GDM1 (cell line): ENCODE data around the gene PMPCA.

Experiments
- DNase-seq: peaks from one replicate; lab custom pipeline; 2025; lab: John Stamatoyannopoulos, UW

Gene PMPCA

DNA sequence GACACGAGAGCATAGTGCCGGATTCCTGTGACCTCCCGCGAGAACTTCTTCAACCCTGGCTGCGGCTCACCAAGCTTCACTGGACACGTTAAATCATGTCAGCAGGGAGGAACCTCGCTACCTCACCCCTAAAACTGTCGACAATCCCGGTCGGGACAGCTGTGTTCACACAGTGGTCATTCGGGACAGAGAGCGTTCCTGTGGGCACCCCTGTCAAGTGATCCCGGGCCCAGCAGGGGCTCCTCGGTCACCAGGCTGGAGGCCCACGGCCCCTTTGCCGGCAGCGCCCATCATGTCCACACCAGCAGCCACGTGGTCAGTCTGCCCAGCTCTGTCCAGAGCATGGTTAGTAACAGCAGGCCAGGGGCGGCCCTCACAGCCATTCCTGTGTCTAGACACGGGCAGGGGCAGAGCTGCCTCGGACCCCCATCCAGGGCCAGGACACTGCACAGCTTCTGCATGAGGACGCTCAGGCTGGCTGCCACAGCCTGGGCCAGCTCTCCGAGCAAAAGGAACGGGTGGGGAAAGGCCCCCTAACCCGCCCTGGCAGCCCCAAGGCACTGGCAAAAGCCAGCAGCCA lies 25.7 kb downstream of the PMPCA start:
- DNase-seq, result no peak

DNA sequence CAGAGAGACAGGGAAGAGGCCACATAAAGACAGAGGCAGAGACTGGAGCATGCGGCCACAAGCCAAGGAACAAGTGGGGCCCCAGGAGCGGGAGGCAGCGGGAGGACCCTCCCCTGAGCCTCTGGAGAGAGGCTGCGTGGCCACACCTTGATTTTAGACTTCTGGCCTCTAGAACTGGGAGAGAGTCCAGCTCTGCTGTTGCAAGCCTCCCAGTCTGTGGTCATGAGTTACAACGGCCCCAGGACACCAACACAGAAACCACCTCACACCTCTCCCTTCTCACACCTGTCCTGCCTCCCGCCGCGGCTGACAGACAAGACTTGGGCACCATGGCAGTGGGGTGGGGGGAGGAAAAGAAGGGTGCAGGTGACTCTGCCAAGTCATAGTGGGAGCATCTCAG lies 27.0 kb downstream of the PMPCA start:
- DNase-seq, result no peak

DNA sequence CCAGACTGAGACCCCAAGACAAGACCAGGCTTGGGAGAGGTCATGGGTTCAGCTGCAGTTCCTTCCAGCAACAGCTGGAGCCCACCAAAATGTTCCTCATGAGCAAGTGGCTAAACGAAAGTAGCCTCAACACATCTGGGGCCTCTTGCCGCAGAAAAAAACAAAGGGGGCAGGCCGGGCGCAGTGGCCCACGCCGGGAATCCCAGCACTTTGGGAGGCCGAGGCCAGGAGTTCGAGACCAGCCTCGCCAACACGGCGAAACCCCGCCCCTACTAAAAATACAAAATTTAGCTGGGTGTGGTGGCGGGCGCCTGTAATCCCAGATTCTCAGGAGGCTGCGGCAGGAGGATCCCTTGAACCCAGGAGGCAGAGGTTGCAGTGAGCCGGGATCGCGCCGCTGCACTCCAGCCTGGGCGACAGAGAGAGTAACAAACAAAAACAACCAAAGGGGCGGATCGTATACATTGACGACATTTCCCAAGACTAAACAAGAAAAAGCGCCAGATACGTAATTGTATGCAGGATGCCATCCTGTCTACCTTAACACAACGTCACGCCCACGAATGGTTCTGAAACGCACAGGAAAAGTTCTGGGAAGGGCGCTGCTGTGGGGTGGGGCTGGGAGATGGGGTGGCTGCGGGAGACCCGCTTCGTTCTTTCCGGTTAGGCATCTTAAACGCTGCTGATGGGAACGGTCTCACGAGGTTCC lies 27.5 kb downstream of the PMPCA start:
- DNase-seq, result no peak

DNA sequence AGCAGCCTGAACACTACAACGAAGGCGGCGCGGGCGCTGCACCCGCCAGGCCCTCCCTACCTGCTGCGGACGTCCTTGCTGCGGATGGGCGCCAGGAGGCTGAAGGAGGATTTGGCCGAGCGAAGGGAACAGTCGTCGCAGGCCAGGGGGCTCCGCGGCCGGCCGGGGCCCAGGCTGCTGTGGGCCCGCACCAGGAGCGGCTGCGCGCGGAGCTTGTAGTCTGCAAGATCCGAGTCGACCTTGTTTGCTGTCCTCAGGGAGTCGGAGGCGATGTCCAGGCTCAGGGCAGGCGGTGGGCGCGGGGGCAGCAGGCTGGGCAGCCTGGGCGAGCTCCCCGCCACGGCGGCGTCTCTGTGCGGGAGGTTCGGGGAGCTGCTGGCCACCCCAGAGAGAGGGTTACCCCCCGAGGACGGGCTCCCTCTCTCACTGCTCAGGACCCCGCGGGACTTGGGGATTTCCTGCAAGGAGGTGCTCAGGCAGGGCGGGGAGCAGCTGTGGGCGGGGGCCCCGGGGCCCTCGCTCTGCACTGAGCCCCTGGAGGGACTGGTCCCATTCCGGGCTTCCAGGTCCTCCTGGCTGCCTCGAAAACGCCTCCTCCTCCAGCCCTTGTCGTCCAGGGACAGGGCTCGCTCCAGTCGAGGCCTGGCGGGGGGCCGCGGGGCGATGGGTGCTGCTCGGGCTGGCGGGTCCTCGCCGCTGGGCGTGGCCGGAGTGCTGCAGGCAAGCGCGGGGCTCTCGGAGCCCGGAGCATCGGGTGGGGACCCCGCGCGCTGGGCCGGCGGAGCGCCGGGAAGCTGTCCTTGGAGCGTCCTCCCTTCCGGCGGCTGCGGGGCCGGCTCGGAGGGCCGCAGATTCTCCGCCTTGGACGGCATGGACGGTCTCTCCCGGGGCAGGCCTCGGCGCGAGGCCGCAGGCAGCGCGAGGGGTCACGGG lies 28.4 kb downstream of the PMPCA start:
- no peak for DNase-seq

DNA sequence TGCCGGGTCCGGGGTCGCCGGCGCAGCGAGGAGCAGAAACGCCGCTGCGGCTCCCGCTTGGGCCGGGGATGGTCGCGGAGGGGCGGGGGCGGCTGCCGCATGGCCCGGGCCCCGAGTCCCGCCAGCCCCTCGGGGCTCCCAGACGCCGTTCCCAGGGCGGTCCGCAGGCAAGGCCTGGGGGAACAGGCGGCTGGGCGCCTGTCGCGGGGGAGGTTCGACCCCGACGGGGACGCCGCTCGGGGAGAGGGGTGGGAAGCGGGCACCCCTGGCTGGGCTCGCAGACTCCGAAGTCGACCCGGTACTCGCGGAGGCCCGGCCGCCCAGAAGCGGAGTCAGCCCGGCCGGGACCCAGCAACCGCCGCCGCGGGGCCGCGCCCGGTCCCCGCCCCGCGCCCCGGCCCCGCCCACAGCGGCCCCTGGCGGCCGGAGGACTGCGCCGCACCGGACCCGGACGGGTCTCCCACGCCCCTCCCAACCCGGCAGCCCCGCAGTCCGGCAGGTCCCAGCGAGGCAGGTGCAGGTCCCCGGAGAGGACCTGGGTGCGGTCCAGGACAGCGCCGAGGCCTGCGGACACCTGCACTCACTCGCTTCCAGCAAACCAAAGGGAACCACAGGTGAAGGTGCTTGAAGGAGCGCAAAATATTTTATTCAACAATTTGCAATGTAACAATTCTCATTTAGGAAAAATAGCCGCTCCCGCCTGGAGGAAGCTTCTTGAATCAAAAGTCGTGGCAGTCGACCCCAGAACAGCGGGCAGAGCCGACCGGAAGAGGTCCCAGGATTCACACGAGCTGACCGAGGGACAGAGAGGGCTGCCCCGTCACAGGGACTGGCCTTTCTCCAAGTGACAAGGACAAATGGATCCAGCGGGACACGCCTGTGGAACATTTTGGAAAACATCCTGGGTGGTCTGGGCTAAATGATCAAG lies 29.3 kb downstream of the PMPCA start, which contains the start of gene INPP5E:
TSS of gene INPP5E (minus strand) at position 365 of the 928 bp plus-strand sequence. CDS start 426 bp downstream, outside the sequence.
- peak; percentile 53 for DNase-seq

DNA sequence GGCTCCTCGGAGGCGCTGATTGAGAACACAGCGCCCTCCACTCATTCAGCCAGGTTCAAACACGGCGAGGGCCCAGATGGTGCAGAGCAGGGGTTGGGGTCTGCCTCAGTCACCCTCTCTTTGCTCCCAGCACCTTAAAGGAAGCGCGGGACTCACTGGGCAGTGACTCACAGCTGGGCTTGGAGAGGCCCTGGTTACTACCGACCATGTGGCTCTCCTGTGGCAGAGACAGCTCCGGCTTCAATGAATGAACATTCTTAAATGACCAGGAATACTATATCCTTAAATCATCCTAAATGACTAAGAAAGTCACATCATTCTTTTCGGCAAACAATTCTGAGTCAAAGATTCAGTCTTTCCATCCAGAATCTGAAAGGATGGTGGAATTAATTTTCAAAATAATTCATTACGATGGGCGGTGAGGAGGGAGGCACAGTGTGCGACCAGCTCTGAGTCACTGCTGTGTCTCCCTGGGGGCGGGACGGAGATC lies 30.8 kb downstream of the PMPCA start:
- no peak for DNase-seq

DNA sequence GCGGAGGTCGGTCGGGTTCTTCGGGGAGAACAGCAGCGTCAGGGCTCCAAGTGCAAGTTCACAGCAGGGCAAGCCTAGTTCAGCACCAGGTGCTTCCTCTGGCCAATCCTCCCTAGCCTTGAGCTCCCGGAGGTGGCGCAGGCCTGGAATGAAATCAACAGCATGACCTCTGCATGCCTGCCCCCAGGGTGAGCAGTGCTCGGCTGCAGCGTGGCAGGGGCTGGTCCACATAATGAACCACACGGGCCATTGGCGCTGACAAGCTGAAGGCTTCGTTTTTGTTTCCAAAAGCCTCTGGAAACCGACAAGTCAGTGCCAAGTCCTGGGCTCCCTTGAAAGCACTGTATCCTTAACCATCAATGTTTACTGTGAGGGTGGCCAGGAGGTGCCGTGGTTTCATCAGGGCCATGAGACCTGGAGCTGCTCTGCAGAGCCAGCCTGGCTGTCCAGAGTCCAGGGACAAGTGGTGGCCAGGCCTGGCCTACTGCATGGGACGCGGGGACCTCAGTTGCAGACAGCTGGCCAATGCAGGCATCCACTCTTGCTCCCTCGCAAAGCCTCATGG lies 31.3 kb downstream of the PMPCA start:
- DNase-seq, result no peak

DNA sequence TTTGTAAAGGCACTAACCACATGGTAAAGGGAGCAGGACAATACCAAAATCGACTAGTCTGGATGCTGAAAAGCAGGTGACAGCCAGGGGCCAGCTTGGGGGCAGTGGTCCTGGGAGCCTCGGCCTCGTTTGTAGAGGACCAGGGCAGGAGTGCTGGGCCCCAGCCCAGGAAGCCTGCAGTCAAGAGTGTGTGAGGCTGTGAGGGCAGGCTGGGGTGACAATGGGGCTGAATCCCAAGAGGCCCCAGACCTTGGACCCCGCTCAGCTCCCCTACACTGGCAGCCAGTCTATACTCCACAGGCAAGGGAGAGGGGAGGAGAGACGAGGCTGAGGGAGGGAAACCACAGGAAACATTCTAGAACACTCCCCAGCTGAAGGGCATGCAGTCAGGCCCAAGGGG lies 31.8 kb downstream of the PMPCA start:
- DNase-seq, result no peak

DNA sequence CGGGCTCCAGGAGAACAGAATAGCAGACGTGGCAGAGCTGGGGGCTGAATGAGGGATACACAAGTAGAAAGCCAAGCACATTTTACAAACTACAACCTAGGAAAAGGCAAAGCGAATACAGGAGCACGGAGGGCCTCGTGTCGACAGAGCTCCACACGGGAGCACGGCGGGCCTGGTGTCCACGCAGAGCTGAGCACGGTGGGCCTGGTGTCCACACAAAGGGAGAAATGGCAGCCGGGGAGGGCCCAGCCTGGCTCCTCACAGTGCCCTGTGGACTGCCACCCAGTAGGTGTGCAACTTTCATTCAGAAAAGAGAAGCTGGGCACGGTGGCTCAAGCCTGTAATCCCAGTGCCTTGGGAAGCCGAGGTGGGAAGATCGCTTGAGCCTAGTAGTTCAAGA lies 32.6 kb downstream of the PMPCA start:
- no peak for DNase-seq

DNA sequence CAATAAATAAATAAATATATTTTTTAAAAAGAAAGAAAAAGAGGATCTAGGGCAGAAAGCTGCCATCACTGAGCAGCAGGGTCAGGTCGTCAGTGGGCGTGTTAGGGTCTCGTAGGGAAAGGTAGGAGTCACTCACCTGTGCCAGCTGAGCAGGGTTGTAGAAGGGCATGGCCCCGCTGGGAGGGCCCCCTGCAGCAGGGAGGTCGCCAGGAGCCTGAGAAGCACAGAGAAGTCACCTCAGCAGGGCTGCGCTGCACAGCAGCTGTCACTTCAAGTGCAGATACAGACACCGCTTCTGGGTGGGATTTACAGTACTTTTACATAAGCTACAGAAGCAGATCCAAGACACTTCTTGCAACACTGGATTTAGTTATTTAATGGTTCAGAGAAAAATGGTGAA lies 33.2 kb downstream of the PMPCA start:
- no peak for DNase-seq

DNA sequence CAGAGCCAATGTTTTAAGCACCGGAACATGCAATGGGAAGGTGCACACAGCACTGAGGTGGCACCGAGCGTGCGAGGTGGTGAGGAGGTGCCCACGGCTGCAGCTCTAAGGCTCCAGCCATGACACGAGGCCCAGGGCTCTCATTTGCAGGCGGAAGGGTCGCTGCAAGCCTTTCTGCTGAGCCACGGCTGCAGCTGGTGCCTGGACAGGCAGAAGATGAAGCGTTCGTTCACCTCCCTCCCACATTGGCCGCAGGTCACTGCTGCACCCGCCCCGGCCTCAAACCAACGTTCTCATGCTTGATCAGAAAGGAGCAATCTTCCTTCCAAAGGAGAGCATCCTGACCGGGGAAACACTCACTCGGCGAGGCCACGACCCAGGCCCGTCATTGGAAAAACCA lies 33.6 kb downstream of the PMPCA start:
- DNase-seq, result no peak

DNA sequence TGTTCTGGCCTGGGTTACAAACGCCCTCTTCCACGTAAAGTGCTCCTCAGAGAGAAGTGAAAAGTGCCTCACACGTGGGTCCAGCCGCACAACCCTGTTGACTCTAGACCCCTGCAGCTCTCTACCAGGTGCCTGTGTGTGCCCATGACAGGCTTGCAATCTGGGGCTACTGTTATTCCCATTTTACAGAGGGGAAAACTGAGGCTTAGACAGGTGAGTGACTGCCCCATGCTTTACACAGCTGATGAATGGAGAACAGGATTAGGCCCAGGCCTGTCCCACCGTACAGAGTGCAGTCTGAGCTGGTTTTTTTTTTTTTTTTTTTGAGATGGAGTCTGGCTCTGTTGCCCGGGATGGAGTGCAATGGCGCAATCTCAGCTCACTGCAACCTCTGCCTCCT lies 35.3 kb downstream of the PMPCA start:
- DNase-seq, result no peak

DNA sequence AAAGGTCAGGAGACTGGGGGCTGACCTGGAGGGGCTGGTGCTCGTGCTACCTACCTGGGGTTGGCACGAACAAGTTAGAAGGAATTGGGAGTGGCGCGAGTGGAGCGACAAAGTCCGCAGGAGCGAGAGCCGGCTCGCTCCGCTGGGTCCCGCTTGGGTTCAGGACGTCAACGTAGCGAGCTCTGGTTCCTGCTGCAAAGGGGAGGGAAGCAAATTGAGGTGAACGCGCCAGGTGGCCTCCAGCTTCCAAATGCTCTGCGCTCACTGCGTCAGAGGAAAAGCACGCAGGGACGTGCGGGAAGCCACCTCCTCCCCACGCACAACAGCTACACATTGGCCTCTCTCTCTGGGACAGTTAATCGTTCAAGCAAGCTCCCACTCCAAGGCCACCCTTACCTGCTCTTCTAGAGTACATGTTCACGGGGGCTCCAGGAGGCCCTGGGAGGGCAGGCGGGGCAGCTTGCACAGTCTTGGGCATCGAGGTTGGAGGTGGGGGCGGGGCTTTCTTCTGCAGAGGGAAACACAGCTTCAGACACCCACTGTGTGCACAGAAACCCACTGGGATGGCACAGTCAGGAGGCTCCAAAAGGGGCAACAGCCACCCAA lies 36.8 kb downstream of the PMPCA start:
- DNase-seq, result no peak

DNA sequence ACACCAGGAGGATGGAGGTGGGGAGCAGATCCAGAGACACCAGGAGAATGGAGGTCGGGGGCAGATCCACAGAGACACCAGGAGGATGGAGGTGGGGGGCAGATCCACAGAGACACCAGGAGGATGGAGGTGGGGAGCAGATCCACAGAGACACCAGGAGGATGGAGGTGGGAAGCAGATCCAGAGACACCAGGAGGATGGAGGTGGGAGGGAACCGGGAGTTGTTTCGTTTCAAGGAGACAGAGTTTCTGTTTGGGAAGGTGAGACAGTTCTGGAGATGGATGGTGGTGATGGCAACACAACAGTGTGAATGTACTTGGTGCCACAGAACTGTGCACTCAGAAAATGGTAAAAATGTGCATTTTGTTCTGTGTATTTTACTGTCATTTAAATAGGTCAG lies 38.2 kb downstream of the PMPCA start:
- DNase-seq, result no peak

DNA sequence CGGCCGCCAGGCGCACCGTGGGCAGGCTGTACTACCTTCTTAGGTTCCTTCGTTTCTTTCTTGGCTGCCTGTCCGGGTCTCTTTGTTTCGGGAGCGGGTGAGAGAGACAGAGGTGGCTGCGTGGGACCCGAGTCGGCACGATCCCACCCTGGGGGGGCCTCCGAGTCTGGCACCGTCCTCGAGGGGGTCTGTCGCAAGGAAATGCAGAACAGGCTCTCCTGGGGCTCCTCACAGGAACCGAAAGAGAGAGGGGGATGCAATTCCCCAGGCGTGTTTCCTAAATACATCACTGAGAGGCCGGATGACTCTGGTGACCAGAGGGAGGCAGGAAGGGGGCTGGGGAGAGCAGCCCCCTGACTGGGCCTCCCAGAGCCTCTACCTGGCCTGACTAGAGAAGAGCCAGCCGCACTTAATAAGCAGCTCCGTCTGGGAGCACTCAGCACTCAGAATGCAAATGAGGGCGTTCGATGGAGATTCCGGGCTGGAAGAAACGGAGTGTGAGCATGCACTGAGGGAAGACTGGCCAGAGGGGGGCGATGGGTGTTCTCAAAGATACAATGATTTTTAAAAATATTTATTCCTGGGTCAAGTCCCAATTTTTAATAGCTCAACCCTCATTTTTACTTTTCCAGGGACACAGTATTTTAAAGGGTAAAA lies 40.9 kb downstream of the PMPCA start:
- no peak for DNase-seq

DNA sequence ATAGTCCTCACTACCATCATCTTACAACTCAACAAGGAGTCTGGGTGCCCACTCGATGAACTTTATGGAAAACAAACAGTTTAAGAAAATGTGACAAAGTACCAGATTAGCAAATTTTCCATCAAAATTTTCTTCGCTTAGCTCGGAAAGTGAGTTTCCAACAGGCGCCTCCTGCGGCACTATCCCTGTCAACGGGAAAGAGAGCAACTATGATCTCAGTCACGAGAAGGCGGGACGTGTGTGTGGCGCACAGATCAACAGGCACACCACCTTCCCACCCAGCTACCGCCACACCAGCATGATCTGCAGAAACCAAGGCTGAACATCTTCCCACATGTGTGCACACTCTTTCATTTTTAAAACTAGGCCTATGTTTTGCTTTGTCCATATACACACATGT lies 42.9 kb downstream of the PMPCA start:
- DNase-seq, result no peak

DNA sequence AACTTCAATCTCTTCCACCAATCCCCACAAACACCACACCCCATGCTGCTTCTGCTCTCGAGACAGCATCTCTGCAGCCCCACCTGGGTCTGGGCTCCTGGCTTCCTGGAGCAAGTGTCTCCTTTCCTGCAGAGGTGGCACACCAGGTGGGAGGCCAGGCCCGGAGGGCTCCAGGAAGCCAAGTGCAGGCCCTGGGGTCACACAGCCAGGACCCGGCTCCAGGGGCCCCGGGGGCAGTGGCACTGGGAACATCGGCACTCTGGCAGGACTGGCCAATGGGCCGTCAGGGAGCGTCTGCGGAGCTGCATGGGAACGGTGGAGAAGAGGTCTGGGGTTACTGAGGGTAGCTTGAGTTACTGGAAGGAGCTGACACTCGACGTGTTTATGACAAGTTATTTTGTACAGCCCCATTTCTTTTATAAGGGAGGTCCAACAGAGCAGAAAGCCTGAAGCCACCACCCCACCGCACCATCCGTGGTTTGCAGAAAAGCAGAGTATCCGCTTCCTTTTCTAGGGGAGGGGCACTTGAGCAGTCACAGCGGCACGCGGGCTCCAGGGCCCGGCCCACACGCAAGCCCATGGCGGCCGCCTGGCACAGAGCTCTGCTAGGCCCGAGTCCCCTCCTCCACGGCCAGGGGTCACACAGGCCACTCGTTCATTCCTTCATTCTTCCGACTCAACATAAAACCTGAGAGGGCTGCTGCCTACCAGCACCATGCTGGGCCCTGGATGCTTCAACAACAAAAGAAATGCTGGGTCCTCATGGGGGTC lies 43.8 kb downstream of the PMPCA start:
- no peak for DNase-seq

DNA sequence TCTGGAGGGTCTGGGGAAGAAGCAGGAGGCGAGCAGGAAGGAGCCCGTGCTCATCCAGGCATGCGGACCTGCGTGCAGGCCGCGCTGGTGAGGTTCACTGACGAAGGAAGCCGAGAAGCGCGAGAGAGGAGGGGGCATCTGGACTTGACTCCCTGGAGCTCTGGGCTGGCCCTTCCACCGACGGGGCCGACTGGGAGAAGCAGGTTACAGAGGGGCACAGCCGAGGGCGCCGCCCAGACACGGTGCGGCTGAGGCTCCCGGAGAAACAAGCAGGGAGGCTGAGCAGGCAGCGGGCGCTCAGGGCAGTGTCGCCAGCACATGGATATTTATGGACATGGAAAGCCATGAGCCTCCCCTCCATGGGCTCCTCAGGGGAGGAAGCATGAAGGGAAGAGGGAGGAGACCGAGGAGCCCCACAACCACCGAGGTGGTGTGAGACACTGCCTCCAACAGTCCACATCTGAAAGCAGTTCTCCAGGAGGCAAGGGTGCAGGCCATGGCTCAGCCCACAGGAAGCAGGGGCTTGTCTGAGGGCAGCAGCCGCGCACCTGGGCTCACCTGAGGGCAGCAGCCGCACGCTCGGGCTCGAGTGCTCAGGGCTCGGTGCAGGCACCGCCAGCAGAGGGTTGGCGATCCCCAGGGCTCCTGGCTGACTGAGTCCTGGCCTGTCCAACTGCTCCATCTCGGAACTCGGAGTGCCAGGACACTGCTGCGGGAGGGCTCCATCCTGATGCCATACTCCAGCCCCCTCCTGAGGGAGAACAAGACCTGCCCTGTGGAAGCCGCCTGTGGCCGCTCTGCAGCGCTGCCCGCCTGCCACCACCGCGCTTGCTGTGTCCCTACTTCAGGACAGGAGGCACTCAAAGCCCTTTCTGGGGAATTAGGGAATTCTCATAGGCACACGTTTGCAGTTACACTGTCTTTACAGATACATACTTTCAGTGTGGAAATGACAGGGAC lies 44.9 kb downstream of the PMPCA start:
- no peak for DNase-seq
